GM19324 (cell line): ENCODE data around the gene CDH13.
A peak's percentile ranks its signal among the peaks of the same experiment; 100 is the strongest.

Source experiments
- ATAC-seq: cut with Tn5 transposase; IDR thresholded peaks from one replicate; pipeline ENCODE4 v1.9.1; 2021; ENCODE audit warnings: mild to moderate bottlenecking, moderate library complexity; ENCODE audit not compliant: unreplicated experiment, low FRiP score

Gene CDH13

DNA sequence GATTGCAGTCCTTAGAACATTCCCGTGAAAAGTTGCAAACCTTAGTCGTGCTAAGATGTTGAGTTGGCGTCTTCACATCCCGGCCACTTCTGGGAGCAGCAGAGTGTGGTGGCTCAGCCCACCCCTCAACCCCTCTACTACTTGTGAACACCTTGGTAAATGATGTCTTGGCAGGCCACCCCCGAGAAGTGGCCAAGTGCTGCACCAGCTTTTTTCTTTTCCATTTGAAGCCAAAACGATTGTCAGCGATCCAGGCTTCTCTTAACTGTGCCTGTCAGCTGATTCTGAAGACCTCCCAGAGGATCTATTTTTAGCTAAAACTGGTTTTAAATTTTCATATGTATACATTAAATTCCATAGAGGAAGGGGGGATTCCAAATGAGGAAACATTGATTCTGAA is 247.5 kb downstream of the CDH13 start:
- ATAC-seq: no peak

DNA sequence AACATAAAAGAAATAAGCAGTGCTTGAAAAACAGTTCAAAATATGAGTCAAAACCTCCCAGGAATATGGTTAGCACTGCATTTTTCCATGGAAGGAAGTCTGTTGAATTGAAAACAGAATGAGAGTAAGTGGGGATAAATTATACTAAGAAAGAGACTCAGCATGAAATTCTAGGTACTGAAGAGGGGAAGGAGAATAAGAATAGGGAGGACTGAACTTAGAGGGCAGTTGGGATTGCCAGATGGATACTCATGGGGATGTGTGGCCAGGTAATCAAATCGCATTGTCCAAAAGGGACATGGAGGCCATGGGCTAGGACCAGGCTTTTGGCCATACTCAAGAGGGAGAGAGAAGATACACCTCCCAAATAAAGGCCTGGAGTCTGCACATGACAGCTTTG is 247.9 kb downstream of the CDH13 start:
- ATAC-seq: no peak

DNA sequence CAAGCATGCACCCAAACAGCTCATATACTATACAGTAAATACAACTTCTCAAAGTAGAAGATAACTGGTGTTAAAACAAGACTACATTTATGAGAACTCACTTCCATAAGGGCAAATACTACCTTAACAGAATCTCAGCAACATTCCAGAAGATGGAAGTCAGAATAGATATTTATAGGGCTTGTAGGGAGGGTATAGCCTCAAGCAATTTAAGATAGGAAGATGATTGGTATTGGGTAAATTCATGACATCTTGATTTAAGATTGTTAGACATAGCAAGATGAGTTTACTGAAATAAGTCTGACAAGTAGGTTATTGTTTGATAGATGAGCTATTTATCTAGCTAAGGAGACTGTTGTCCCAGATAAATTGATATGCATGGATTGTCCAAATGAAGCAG is 250.2 kb downstream of the CDH13 start:
- no peak for ATAC-seq

- no peak for ATAC-seq
Observed at GRCh38 chr16:82878466-82878865, 251.7 kb downstream of the CDH13 start.

- ATAC-seq: no peak
Observed at GRCh38 chr16:82880346-82880745, 253.6 kb downstream of the CDH13 start.

DNA sequence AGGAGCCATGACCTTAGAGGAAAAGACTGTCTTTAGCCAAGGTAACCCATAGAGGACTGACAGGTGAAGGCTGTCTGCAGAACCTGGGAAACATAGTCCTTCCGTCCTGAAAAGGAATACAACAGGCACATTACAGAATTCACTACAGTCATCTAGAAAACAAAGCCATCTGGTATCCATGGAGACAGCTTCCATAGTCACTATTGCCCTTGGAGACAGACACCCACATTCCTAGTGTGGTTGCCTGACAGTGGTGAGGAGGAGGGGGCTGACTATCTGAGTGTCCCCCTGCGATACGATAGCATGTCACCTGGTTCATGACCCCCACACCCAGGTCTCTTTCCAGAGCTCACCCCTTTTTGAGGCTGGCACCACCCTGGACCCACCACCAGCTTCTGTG is 254.7 kb downstream of the CDH13 start:
- ATAC-seq: no peak

DNA sequence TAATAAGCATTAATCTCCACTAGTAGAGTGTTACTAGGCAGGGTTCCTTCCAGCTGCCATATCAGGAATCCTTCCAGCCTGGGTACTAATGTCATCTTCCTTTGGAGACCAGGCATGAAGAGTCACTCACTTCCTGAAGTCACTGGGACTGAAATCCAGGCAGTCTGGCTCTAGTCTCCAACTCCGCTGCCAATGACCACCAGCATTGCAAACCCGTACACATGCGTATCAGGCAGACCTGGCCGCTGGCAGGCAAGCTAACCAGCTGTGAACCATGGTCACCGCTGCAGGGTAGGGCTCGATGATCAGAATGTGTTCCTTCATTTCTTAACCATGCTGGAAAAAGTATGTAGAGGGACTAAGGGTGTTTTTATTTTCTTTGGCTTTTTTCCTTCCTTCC is 255.5 kb downstream of the CDH13 start:
- no peak for ATAC-seq

GRCh38 chr16:82882982-82883835 is 256.4 kb downstream of the CDH13 start:
- ATAC-seq: peak; percentile 83

DNA sequence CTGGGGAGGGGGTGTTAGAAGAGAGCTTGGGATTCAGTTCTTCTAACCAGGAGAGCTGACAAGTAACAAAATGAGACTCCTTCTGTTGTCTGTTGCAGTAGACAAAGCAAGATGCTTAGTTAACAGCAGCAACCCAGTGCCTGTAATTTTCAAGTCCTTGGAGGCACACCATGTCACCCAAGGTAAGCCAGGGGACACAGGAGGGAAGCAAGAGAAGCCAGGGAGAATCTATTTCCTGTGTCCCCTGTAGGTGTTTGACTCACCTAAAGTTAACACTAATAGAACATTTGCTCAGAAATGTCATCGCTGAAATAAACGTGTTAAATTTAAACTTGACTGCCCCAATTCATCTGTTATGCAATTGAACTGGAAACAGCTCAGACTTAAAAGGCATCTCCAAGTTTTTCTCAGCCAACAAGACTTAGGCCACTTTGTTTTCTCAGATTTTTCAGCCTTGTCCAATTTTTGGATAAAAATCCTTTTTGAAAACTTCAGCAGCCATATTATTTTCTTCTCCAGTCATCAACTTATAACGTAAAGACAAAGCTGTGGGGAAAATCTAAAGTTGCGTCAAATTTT is 257.6 kb downstream of the CDH13 start:
- ATAC-seq: no peak

- no peak for ATAC-seq
Observed at GRCh38 chr16:82886146-82886545, 259.4 kb downstream of the CDH13 start.

DNA sequence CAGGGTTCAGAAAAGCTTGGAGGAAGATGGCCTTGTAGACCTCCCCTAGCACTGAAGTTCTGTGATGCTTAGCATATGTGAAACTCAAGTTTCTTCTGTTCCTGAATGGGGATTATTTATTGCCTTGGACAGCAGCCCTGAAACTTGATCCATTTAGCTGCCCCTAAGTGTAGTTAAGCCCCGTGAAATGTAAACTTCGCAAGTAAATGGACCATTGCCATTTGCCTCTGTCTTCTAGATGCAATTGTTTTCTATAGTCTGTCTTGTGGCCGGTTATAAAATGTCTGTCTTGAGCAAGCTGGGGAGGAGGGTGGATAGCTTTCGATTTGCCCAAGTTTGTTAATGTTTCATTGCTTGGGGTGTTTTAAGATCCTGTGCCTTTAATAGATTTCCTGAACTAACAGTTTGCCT is 261.8 kb downstream of the CDH13 start:
- no peak for ATAC-seq

- no peak for ATAC-seq
Observed at GRCh38 chr16:82891424-82891823, 264.7 kb downstream of the CDH13 start.

DNA sequence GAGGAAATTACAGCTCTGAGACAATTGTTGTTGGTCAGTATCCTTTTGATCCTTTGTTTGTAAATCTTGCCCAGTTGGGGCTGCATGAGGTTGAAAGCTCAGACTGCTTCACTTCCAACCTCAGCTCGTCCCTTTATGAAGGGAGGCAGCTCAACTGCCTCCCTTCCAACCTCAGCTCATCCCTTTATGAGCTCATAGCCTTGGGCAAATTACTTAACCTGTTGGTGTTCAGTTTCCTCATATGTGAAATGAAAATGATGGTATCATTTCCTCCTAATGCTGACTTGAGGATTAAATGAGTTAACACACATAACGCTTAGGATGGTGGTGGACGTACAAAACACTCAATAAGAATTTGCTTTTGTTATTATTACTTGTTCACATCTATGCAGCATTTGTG is 265.1 kb downstream of the CDH13 start:
- ATAC-seq: no peak

- no peak for ATAC-seq
Observed at GRCh38 chr16:82892324-82892723, 265.6 kb downstream of the CDH13 start.

DNA sequence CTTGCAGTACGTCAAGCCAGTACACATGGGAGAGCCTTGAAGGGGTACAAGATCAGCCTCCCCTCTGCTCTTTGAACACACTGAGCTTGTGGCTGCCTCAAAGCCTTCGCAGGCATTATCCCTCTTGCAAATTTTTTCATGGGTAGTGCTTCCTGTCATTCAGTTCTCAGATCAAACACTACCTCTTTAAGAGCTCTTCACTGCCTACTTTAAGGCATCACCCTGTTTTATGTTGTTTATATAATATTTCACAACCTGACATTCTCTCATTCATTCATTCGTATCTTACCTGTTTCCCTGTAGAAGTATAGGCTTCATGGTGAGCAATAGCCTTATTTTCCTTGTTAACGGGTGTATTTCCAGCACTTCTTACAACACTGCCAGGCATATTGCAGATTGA is 269.1 kb downstream of the CDH13 start:
- no peak for ATAC-seq

DNA sequence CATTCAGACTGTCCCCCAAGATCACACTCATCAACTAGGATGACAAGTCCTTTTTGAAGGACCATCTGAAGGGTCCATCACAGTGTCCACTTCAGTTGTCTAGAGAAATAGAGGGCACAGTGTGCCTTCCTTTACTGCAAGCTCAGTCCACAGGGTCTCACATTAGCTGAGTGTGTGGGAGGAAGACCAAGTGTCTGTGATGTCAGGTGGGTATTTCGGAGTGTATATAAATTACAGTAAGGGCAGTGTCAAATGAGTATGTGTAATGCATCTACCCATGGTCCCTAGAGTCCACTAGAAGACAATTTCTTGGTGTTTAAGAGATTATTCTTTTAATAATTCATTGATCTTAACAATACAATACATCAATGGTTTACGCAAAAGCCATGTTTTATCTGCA is 272.2 kb downstream of the CDH13 start:
- ATAC-seq: no peak

GRCh38 chr16:82899731-82900450 is 273.1 kb downstream of the CDH13 start:
- no peak for ATAC-seq

DNA sequence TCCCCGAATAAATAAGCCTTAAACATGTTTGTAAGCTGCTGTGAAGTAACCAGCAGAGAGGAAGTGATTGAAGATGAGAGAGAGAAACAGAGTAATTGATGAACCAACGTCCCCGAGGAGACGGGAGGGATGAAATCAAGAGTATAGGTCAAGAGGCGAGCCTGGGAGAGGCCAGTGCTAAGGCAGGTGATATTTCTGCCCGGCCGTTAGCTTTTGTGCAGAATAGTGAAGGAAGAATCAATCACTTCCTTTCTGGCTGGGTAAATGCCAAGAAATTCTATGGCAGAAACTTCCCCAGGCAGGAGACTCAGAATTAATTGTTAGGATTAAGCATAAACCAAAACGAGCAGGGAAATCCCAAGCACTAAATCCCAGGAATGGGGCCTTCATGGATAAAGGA is 273.8 kb downstream of the CDH13 start:
- no peak for ATAC-seq

DNA sequence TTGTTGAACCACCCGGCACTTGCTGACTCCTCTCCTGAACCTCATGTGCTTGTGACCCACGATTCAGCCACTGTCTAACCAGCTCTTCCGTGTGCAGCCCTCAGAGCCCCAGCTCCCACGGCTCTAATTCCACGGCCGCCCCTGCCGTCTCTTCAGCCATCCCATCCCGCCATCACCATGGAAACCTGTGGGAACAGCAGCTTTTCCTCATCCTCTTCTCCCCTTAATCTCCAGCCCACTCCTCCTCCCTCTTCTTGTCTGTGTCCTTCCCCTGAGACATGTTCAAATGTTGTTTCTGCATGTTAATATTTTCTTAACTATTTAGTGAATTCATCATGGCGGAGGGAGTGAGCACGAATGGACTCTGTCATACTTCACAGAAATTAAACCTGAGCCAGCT is 285.2 kb downstream of the CDH13 start:
- ATAC-seq: no peak

GRCh38 chr16:82915139-82915824 is 288.5 kb downstream of the CDH13 start:
- ATAC-seq: no peak
